Measurements from ENCODE around the gene ABI3BP.

DNA sequence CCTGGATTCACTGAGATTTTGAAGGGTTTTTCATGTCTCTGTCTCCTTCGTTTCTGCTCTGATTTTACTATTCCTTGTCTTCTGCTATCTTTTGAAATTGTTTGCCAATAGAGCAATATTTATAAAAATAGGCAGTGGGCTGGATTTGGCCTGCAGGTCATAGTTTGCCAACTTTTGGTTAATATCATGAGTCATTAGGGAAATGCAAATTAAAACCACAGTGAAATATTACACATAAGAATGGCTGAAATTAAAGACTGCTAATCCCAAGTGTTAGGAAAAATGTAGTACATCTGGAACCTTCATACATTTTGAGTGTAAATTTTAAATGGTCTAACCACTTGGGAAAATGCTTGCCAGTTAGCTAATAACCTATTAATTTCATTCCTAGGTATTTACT lies 56.3 kb downstream of the ABI3BP start:
- TF ChIP-seq, protein P1, sequence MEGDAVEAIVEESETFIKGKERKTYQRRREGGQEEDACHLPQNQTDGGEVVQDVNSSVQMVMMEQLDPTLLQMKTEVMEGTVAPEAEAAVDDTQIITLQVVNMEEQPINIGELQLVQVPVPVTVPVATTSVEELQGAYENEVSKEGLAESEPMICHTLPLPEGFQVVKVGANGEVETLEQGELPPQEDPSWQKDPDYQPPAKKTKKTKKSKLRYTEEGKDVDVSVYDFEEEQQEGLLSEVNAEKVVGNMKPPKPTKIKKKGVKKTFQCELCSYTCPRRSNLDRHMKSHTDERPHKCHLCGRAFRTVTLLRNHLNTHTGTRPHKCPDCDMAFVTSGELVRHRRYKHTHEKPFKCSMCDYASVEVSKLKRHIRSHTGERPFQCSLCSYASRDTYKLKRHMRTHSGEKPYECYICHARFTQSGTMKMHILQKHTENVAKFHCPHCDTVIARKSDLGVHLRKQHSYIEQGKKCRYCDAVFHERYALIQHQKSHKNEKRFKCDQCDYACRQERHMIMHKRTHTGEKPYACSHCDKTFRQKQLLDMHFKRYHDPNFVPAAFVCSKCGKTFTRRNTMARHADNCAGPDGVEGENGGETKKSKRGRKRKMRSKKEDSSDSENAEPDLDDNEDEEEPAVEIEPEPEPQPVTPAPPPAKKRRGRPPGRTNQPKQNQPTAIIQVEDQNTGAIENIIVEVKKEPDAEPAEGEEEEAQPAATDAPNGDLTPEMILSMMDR (IDR thresholded peaks at IDR 0.05): no peak
- TF ChIP-seq, protein P2, sequence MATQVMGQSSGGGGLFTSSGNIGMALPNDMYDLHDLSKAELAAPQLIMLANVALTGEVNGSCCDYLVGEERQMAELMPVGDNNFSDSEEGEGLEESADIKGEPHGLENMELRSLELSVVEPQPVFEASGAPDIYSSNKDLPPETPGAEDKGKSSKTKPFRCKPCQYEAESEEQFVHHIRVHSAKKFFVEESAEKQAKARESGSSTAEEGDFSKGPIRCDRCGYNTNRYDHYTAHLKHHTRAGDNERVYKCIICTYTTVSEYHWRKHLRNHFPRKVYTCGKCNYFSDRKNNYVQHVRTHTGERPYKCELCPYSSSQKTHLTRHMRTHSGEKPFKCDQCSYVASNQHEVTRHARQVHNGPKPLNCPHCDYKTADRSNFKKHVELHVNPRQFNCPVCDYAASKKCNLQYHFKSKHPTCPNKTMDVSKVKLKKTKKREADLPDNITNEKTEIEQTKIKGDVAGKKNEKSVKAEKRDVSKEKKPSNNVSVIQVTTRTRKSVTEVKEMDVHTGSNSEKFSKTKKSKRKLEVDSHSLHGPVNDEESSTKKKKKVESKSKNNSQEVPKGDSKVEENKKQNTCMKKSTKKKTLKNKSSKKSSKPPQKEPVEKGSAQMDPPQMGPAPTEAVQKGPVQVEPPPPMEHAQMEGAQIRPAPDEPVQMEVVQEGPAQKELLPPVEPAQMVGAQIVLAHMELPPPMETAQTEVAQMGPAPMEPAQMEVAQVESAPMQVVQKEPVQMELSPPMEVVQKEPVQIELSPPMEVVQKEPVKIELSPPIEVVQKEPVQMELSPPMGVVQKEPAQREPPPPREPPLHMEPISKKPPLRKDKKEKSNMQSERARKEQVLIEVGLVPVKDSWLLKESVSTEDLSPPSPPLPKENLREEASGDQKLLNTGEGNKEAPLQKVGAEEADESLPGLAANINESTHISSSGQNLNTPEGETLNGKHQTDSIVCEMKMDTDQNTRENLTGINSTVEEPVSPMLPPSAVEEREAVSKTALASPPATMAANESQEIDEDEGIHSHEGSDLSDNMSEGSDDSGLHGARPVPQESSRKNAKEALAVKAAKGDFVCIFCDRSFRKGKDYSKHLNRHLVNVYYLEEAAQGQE (IDR thresholded peaks at IDR 0.05; ENCODE audit: low read depth, low read length): no peak
- TF ChIP-seq, protein P3, sequence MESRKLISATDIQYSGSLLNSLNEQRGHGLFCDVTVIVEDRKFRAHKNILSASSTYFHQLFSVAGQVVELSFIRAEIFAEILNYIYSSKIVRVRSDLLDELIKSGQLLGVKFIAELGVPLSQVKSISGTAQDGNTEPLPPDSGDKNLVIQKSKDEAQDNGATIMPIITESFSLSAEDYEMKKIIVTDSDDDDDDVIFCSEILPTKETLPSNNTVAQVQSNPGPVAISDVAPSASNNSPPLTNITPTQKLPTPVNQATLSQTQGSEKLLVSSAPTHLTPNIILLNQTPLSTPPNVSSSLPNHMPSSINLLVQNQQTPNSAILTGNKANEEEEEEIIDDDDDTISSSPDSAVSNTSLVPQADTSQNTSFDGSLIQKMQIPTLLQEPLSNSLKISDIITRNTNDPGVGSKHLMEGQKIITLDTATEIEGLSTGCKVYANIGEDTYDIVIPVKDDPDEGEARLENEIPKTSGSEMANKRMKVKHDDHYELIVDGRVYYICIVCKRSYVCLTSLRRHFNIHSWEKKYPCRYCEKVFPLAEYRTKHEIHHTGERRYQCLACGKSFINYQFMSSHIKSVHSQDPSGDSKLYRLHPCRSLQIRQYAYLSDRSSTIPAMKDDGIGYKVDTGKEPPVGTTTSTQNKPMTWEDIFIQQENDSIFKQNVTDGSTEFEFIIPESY (IDR thresholded peaks at IDR 0.05; ENCODE audit: borderline replicate concordance, low read depth): no peak
- no peak for TF ChIP-seq EP300 (IDR thresholded peaks at IDR 0.05; ENCODE audit: borderline replicate concordance in 1 of 2, low read depth in 1 of 2, low read length in 1 of 2)
- TF ChIP-seq SIN3A (IDR thresholded peaks at IDR 0.05; ENCODE audit: borderline replicate concordance, low read depth, low read length): no peak
- TF ChIP-seq POLR2AphosphoS5 (IDR thresholded peaks at IDR 0.05; ENCODE audit: low read depth, low read length): no peak
- no peak for TF ChIP-seq TCF12 (IDR thresholded peaks at IDR 0.05)
- no peak for TF ChIP-seq RXRA (IDR thresholded peaks at IDR 0.05; ENCODE audit: borderline replicate concordance, low read depth)
- TF ChIP-seq YY1 (IDR thresholded peaks at IDR 0.05; ENCODE audit: low read depth): no peak
- no peak for TF ChIP-seq RCOR1 (IDR thresholded peaks at IDR 0.05; ENCODE audit: low read length)
- TF ChIP-seq ELF1 (IDR thresholded peaks at IDR 0.05): no peak
